ENCODE results near the gene ADAMTSL1.

ADAMTSL1 gene

GRCh38 chr9:18473652-18474279 is at the start of gene ADAMTSL1:
ADAMTSL1 (plus strand) TSS chr9:18474153; CDS start chr9:18474233, 80 bp downstream.
- no peak for DNase-seq (ENCODE audit: low read depth in 2 of 2)

GRCh38 chr9:18427691-18428090 is 46.3 kb upstream of the ADAMTSL1 start:
- DNase-seq (ENCODE audit: low read depth in 2 of 2), result no peak

- no peak for DNase-seq (ENCODE audit: low read depth in 2 of 2)
Measured at GRCh38 chr9:18428661-18429060, 45.3 kb upstream of the ADAMTSL1 start.

- no peak for DNase-seq (ENCODE audit: low read depth in 2 of 2)
Measured at GRCh38 chr9:18429070-18429469, 44.9 kb upstream of the ADAMTSL1 start.

- no peak for DNase-seq (ENCODE audit: low read depth in 2 of 2)
Measured at GRCh38 chr9:18433620-18434019, 40.3 kb upstream of the ADAMTSL1 start.

GRCh38 chr9:18437315-18438201 is 36.4 kb upstream of the ADAMTSL1 start:
- no peak for DNase-seq (ENCODE audit: low read depth in 2 of 2)

- DNase-seq (ENCODE audit: low read depth in 2 of 2), result no peak
Measured at GRCh38 chr9:18438300-18438925, 35.5 kb upstream of the ADAMTSL1 start.

DNA sequence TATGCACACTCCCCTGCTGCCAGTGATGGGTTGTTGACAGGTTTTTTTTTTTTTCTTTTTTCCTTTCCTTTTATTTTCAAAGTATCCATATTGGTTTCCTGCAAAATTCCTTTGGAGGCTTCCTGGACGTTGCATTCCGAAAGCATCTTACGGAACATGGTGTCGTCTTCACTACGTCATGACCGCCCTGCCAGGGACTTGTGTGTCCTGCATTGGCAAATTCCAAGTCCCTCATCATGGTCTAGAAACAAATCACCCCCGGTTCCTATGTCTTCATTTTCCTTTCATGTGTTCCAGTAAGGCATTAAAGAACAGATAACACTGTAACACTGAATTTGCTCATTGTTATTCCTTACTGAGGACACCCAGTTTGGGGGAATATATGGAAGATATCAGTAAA is 35.0 kb upstream of the ADAMTSL1 start:
- no peak for DNase-seq (ENCODE audit: low read depth in 2 of 2)

- DNase-seq (ENCODE audit: low read depth in 2 of 2), result no peak
Measured at GRCh38 chr9:18441261-18441660, 32.7 kb upstream of the ADAMTSL1 start.

DNA sequence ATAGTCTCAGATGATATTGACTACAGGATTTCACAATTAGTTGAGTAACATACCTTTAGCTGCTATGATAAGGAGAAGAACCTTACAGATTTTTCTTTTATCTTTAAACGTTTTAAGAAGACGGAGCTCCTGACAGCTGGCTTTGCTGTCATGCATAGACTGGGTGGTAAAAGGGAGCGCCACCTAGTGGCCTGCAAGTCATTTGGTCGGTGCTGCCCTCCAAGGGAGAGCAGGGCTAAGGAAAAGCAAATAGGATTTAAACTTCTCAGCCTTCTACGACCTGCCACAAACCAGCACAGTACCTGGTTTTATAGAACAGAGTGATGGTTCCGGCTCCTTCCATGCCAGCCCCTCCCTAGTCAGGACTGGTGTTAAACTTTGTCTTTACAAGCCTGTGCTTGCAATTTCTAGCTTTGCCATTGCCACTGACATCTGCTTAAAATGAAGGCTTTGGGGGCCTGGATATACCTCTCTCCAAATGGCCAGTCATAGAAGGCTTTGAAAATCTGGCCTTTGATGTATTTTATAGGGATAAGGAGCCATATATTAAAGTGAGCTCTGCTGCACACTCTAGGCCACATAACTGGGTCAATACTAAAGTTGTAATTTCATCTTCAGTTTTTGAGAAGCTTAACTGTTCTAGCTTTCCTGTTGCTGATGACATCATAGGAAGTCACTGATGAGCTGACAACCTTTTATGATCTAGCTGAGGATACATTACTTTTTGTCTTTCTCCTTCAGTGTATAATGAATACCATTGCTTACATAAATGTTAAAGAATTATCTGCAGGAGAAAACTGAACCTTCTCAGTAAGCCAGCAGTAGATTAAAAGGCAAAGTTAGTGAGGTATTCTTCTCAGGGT is 31.1 kb upstream of the ADAMTSL1 start:
- no peak for DNase-seq (ENCODE audit: low read depth in 2 of 2)

DNA sequence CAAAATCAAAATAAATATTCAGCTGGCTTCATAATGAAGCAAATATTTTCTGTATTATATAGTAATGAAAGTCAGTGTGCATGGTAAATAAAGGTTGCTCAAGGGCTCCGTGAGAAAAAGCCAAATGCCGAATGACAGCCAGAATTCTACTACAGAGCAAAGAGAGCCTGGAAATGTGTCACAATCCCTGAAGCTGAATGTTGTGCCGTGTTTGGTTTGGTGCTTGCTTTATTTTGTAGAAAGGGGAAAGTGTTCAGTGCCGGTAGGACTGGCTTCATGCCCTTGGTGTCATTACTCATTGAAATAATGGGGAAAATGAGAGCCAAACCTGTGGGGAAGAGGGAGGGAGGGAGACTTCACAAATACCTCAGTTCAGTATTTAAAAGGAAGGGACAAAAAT is 26.8 kb upstream of the ADAMTSL1 start:
- no peak for DNase-seq (ENCODE audit: low read depth in 2 of 2)

DNA sequence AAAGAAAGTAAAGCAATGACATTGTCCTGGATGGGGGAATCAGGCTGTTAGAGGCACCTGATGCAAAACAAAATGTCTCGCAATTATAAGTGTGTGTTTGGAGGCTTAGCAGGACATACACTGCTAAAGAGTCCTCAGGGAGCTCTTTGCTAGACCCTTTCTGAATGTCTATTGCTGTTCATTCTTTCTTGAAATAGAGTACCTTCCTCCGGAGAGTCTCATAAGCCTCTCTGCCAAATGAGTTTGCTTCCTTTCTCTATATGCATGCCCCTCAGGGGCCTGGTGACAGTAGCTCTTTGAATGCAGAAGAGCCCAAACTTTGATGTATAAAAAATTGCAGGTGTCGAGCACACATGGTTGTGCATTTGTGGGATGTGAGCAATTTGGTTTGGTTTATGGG is 26.4 kb upstream of the ADAMTSL1 start:
- no peak for DNase-seq (ENCODE audit: low read depth in 2 of 2)

GRCh38 chr9:18448101-18448500 is 25.9 kb upstream of the ADAMTSL1 start:
- DNase-seq (ENCODE audit: low read depth in 2 of 2), result no peak

GRCh38 chr9:18451406-18451805 is 22.5 kb upstream of the ADAMTSL1 start:
- DNase-seq (ENCODE audit: low read depth in 2 of 2), result no peak

DNA sequence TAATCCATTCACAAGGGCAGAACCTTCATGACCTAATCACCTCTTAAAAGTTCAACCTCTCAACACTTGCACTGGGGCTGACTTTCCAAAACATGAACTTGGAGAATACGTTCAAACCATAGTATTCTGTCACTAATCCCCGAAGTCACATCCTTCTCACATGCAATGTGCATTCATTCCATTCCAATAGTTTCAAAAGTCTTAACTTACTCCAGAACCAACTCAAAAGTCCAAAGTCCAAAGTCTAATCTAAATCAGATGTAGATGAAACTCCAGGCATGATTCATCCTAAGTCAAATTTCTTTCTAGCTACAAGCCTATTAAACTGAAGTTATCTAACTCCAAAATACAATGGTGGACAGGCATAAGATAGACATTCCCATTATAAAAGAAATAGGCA is 21.7 kb upstream of the ADAMTSL1 start:
- DNase-seq (ENCODE audit: low read depth in 2 of 2), result no peak

- no peak for DNase-seq (ENCODE audit: low read depth in 2 of 2)
Measured at GRCh38 chr9:18456624-18457237, 17.2 kb upstream of the ADAMTSL1 start.

GRCh38 chr9:18457510-18457909 is 16.4 kb upstream of the ADAMTSL1 start:
- DNase-seq (ENCODE audit: low read depth in 2 of 2), result no peak

- no peak for DNase-seq (ENCODE audit: low read depth in 2 of 2)
Measured at GRCh38 chr9:18459962-18460584, 13.9 kb upstream of the ADAMTSL1 start.

DNA sequence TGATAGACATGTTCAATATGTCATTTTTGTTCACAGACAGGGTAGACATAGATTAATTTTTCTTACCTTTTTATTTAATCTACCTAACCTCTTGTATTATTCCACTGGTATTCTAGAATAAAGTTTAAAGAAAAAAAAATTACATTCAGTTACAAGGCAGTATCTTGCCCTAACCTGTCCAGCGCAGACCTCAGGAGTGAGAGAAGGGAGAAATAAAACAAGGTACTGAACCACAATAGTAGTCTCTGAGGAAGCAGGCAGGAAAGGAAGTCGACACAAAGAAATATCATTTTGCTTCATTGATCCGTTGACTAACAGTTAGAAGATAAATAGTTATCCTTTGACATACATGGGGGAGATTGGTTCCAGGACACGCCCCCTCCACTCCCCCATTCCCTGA is 12.5 kb upstream of the ADAMTSL1 start:
- DNase-seq (ENCODE audit: low read depth in 2 of 2), result no peak

DNA sequence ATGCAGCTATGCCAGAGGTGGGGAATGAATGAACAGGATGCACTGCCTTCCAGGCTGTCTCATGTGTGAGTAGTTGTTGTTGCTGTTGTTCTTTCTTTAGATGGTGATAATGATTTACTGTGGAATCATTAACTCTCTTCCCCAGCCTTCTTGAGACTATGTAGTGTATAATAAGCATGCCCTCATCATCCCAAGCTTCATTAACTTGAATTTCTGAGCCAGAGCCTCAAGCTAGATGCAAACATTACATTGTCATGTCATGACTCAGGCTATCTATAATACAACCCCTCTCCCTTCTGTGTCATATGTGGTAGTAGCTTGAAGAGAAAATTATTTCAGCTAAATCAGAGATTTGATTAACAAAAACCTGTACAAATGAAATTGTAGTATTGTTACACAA is 10.0 kb upstream of the ADAMTSL1 start:
- no peak for DNase-seq (ENCODE audit: low read depth in 2 of 2)

DNA sequence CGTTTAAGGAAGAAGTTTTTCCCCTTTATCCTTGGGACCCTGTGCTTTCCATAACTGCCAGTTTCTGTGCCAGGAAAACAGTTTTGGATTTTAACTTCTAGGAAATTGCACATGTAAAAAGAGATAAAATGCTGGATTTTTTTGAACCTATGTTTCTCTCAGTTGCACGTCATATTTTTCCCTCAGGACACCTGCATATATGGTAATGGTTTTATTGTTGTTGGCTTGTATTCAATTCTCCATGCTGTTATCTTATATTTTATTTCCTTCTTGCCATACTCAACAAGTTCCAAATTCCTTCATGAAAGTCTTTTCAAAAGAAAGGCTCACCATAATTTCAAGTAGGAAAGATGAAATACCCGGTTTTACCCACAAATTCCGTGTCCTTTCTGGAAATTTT is 7.9 kb upstream of the ADAMTSL1 start:
- DNase-seq (ENCODE audit: low read depth in 2 of 2), result no peak

Measured in stimulated activated CD8-positive, alpha-beta memory T cell treated with anti-CD3 and anti-CD28 coated beads, Interleukin-15, amount 100 ng/mL, for 4 hours (primary cell).